GM23338 (cell line): Measurements from ENCODE around the gene ROPN1L. TPM values are rescaled to one million over a fixed set of nuclear protein-coding genes. Genes with fewer than 3 reads are reported as not detected.

ENCODE experiments used
- ATAC-seq: fragments of 200-7000 bp; cut with Tn5 transposase; 3 replicates; pipeline ENCODE4 v1.9.1; 2020
- DNase-seq: peaks from one replicate; pipeline ENCODE4 v3.0.0-alpha.2; 2015; ENCODE audit warnings: low spot score
- H2AFZ ChIP-seq: fragments of 200-600 bp; sonication (generic); 2 replicates; pipeline ENCODE4 v1.8.0; 2016; ENCODE audit warnings: antibody characterized with exemption, mild to moderate bottlenecking, moderate library complexity
- H3F3A ChIP-seq: fragments of 200-600 bp; sonication (generic); replicated peaks from 2 replicates; pipeline ENCODE4 v1.8.0; 2017; ENCODE audit warnings: antibody characterized with exemption, mixed run types, low read depth
- H3K27ac ChIP-seq: fragments of 200-600 bp; sonication (generic); 2 replicates; pipeline ENCODE4 v1.6.1; 2016; ENCODE audit warnings: low read depth
- H3K27me3 ChIP-seq: fragments of 200-600 bp; sonication (generic); 2 replicates; pipeline ENCODE4 v1.8.0; 2016; ENCODE audit warnings: mild to moderate bottlenecking, mixed run types, moderate library complexity; ENCODE audit not compliant: insufficient read depth
- H3K36me3 ChIP-seq: fragments of 200-600 bp; sonication (generic); 2 replicates; pipeline ENCODE4 v1.8.0; 2016; ENCODE audit warnings: mild to moderate bottlenecking; ENCODE audit not compliant: insufficient read depth
- H3K4me1 ChIP-seq: fragments of 200-600 bp; sonication (generic); 2 replicates; pipeline ENCODE4 v1.8.0; 2016; ENCODE audit warnings: mild to moderate bottlenecking, moderate library complexity; ENCODE audit not compliant: insufficient read depth
- H3K4me2 ChIP-seq: fragments of 200-600 bp; sonication (generic); 2 replicates; pipeline ENCODE4 v1.7.1; 2017; ENCODE audit warnings: mixed run types
- H3K4me3 ChIP-seq: fragments of 200-600 bp; sonication (generic); 2 replicates; pipeline ENCODE4 v1.6.1; 2016; ENCODE audit warnings: mixed run types
- H3K79me2 ChIP-seq: fragments of 200-600 bp; sonication (generic); replicated peaks from 2 replicates; pipeline ENCODE4 v1.8.0; 2017; ENCODE audit warnings: mild to moderate bottlenecking; ENCODE audit not compliant: insufficient read depth
- H3K9me2 ChIP-seq: fragments of 200-600 bp; sonication (generic); 2 replicates; pipeline ENCODE4 v1.8.0; 2017; ENCODE audit not compliant: insufficient read depth
- H4K20me1 ChIP-seq: fragments of 200-600 bp; sonication (generic); replicated peaks from 2 replicates; pipeline ENCODE4 v1.8.0; 2017; ENCODE audit warnings: mild to moderate bottlenecking; ENCODE audit not compliant: insufficient read depth
- H3K27ac Mint-ChIP-seq: 2 replicates; pipeline ENCODE4 v1.8.0; 2020; ENCODE audit warnings: inconsistent platforms, mild to moderate bottlenecking, moderate library complexity, mixed read lengths
- H3K27me3 Mint-ChIP-seq: 3 replicates; pipeline ENCODE4 v1.8.0; 2022; ENCODE audit warnings: low read depth, mild to moderate bottlenecking, moderate library complexity, mixed read lengths, inconsistent platforms; ENCODE audit not compliant: insufficient read depth, poor library complexity
- H3K36me3 Mint-ChIP-seq: 3 replicates; pipeline ENCODE4 v1.8.0; 2021; ENCODE audit warnings: low read depth, mild to moderate bottlenecking, inconsistent platforms, moderate library complexity, mixed read lengths
- H3K4me1 Mint-ChIP-seq: 3 replicates; pipeline ENCODE4 v1.8.0; 2020; ENCODE audit warnings: mild to moderate bottlenecking, inconsistent platforms, mixed read lengths
- H3K4me3 Mint-ChIP-seq: 3 replicates; pipeline ENCODE4 v1.8.0; 2021; ENCODE audit warnings: moderate library complexity, mild to moderate bottlenecking, inconsistent platforms, mixed read lengths
- H3K9me3 Mint-ChIP-seq: 3 replicates; pipeline ENCODE4 v1.8.0; 2020; ENCODE audit warnings: moderate library complexity, mild to moderate bottlenecking, inconsistent platforms, mixed read lengths
- CREB1 ChIP-seq: fragments of 250-450 bp; sonication (Bioruptor Pico); IDR thresholded peaks from 2 replicates; pipeline ENCODE4 v1.5.0; 2020; ENCODE audit warnings: low read depth, mild to moderate bottlenecking, moderate library complexity
- CTCF ChIP-seq, 2 experiments: fragments of 200-600 bp in 1 of 2; sonication (generic) in 1 of 2; conservative IDR thresholded peaks; 2 replicates each; pipeline versions ENCODE4 v1.5.1 to v1.6.1; 2016 to 2017; ENCODE audit warnings: antibody characterized with exemption in 2 of 2, low read depth in 2 of 2, mild to moderate bottlenecking in 2 of 2, moderate library complexity in 1 of 2
- ETS1 ChIP-seq: IDR thresholded peaks from 2 replicates; pipeline ENCODE4 v1.6.1; 2016; ENCODE audit warnings: antibody characterized with exemption
- EZH2 ChIP-seq: fragments of 200-600 bp; sonication (generic); IDR thresholded peaks from one replicate; pipeline ENCODE4 v1.8.0; 2017; ENCODE audit warnings: antibody characterized with exemption, mild to moderate bottlenecking, low read depth; ENCODE audit not compliant: unreplicated experiment
- JUNB ChIP-seq: IDR thresholded peaks from one replicate; pipeline ENCODE4 v1.6.1; 2016; ENCODE audit warnings: antibody characterized with exemption; ENCODE audit not compliant: unreplicated experiment
- NANOG ChIP-seq: IDR thresholded peaks from 2 replicates; pipeline ENCODE4 v1.6.1; 2016; ENCODE audit warnings: antibody characterized with exemption, borderline replicate concordance
- POLR2AphosphoS5 ChIP-seq: IDR thresholded peaks from 2 replicates; pipeline ENCODE4 v1.6.1; 2016; ENCODE audit warnings: antibody characterized with exemption, low read depth
- STAT1 ChIP-seq: IDR thresholded peaks from one replicate; pipeline ENCODE4 v1.6.1; 2016; ENCODE audit warnings: antibody characterized with exemption; ENCODE audit not compliant: unreplicated experiment
- ZNF114 ChIP-seq: fragments of 250-450 bp; sonication (Bioruptor Pico); IDR thresholded peaks from 2 replicates; pipeline ENCODE4 v1.5.0; 2020; ENCODE audit warnings: mild to moderate bottlenecking, moderate library complexity
- ZNF331 ChIP-seq: fragments of 250-450 bp; sonication (Bioruptor Pico); IDR thresholded peaks from 2 replicates; pipeline ENCODE4 v1.5.0; 2020; ENCODE audit warnings: low read depth, mild to moderate bottlenecking, moderate library complexity
- polyA plus RNA-seq: library from polyadenylated mRNA; unstranded; fragments of >200 nt; fragmentation: Nextera tagmentation; extraction: Ambion mirVana; gene quantifications from 2 replicates; pipeline ENCODE4 v1.2.1, GENCODE V29; 2016
- total RNA-seq: library from RNA; depleted of rRNA; stranded (reverse); fragments of >200 nt; shearing (Covaris generic); gene quantifications from 2 replicates; pipeline ENCODE4 v1.2.3, GENCODE V29; 2014
- TF ChIP-seq, protein P1 (sequence below): IDR thresholded peaks from one replicate; pipeline ENCODE4 v1.6.1; 2018; ENCODE audit warnings: antibody characterized with exemption; ENCODE audit not compliant: unreplicated experiment

Gene ROPN1L
- total and polyA plus RNA-seq, 2 experiments from 2014 or later: 0.57 TPM; not detected in 1

GRCh38 chr5:10485897-10486296, 44.2 kb downstream of the ROPN1L start:
- Histone ChIP-seq H4K20me1 (no peaks in the 10 kb centered on the region), H3K4me3 (no peak overlapping the region), H3K79me2 (no peaks in the 10 kb centered on the region), H3K9me2 (no peaks in the 10 kb centered on the region), H3K27me3 (no peaks in the 10 kb centered on the region), H3K4me1 (peaks cover 21% of the 10 kb centered on the region), H3K36me3 (no peaks in the 10 kb centered on the region), H3F3A (no peaks in the 10 kb centered on the region), H3K27ac (no peak overlapping the region), H2AFZ (no peak overlapping the region), H3K4me2 (no peak overlapping the region)
- Mint-ChIP-seq H3K4me1 (peaks cover 34% of the 10 kb centered on the region), H3K36me3 (no peaks in the 10 kb centered on the region), H3K27ac (no peak overlapping the region), H3K27me3 (peaks cover 1% of the 10 kb centered on the region), H3K9me3 (no peaks in the 10 kb centered on the region; the same call in 2 of the 3 replicates), H3K4me3 (no peak overlapping the region)
- TF ChIP-seq ETS1: no peak
- TF ChIP-seq POLR2AphosphoS5: no peak
- TF ChIP-seq ZNF114 (CRISPR knock-in tag): no peak
- TF ChIP-seq, protein P1, sequence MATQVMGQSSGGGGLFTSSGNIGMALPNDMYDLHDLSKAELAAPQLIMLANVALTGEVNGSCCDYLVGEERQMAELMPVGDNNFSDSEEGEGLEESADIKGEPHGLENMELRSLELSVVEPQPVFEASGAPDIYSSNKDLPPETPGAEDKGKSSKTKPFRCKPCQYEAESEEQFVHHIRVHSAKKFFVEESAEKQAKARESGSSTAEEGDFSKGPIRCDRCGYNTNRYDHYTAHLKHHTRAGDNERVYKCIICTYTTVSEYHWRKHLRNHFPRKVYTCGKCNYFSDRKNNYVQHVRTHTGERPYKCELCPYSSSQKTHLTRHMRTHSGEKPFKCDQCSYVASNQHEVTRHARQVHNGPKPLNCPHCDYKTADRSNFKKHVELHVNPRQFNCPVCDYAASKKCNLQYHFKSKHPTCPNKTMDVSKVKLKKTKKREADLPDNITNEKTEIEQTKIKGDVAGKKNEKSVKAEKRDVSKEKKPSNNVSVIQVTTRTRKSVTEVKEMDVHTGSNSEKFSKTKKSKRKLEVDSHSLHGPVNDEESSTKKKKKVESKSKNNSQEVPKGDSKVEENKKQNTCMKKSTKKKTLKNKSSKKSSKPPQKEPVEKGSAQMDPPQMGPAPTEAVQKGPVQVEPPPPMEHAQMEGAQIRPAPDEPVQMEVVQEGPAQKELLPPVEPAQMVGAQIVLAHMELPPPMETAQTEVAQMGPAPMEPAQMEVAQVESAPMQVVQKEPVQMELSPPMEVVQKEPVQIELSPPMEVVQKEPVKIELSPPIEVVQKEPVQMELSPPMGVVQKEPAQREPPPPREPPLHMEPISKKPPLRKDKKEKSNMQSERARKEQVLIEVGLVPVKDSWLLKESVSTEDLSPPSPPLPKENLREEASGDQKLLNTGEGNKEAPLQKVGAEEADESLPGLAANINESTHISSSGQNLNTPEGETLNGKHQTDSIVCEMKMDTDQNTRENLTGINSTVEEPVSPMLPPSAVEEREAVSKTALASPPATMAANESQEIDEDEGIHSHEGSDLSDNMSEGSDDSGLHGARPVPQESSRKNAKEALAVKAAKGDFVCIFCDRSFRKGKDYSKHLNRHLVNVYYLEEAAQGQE: no peak
- TF ChIP-seq EZH2: no peak
- TF ChIP-seq CREB1 (CRISPR knock-in tag): no peak
- no peak for TF ChIP-seq ZNF331
- no peak for TF ChIP-seq STAT1
- no peak for TF ChIP-seq CTCF (conservative IDR thresholded peaks at IDR 0.05; ENCODE audit: low read depth in 2 of 2)
- TF ChIP-seq JUNB: no peak
- TF ChIP-seq NANOG: no peak
- no peak for DNase-seq
- ATAC-seq: no peak
